Common myeloid progenitor, CD34-positive (primary cell): ENCODE results near the gene GOLGA8B.
"Not testable (repeated sequence)": the region's sequence is repeated elsewhere in the genome, so short reads cannot be mapped to it uniquely, and the experiment has no call there.

ENCODE experiments used
- CTCF ChIA-PET: fragments of 350-600 bp; sonication (Branson Sonifier 250); formaldehyde crosslinking; loops from one replicate; lab custom pipeline; 2021; ENCODE audit warnings: antibody characterized with exemption; lab: Charles Lee
- POLR2A ChIA-PET: fragments of 350-600 bp; sonication (Branson Sonifier 250); formaldehyde crosslinking; loops from one replicate; lab custom pipeline; 2021; ENCODE audit warnings: antibody characterized with exemption; lab: Charles Lee
- DNase-seq, 3 donors: peaks; one replicate each; pipeline versions ENCODE4 v3.0.0 to v3.0.0-alpha.2; 2013
- H3K27ac ChIP-seq, 2 experiments: 1 replicate in 1 of 2; 2 replicates in 1 of 2; pipeline ENCODE4 v1.7.0; 2013; ENCODE audit warnings: inconsistent platforms in 2 of 2, low read length in 2 of 2, mild to moderate bottlenecking in 2 of 2, low read depth in 1 of 2, moderate library complexity in 1 of 2; ENCODE audit not compliant: severe bottlenecking in 2 of 2, insufficient read depth in 1 of 2, poor library complexity in 1 of 2
- H3K27me3 ChIP-seq, 5 experiments: replicated peaks in 2 of 5; 1 replicate in 3 of 5; 2 replicates in 2 of 5; pipeline versions ENCODE4 v1.6.1 to v1.7.0; 2013; ENCODE audit warnings: low read length in 4 of 5, mild to moderate bottlenecking in 2 of 5, moderate library complexity in 2 of 5, inconsistent platforms in 1 of 5; ENCODE audit not compliant: insufficient read depth in 5 of 5, control insufficient read depth in 4 of 5
- H3K36me3 ChIP-seq, 4 experiments: 1 replicate in 2 of 4; 2 replicates in 2 of 4; pipeline versions ENCODE4 v1.6.1 to v1.7.0; 2013; ENCODE audit warnings: low read length in 3 of 4, control low read depth in 1 of 4, mild to moderate bottlenecking in 1 of 4; ENCODE audit not compliant: control insufficient read depth in 4 of 4, insufficient read depth in 4 of 4
- H3K4me1 ChIP-seq, 4 experiments: 1 replicate in 3 of 4; 2 replicates in 1 of 4; pipeline versions ENCODE4 v1.6.1 to v1.7.1; 2013; ENCODE audit warnings: low read length in 3 of 4, mild to moderate bottlenecking in 3 of 4, control low read depth in 1 of 4, inconsistent platforms in 1 of 4, moderate library complexity in 1 of 4; ENCODE audit not compliant: control insufficient read depth in 4 of 4, insufficient read depth in 4 of 4; ENCODE audit errors: control extremely low read depth in 1 of 4
- H3K4me3 ChIP-seq, 7 experiments: 1 replicate in 4 of 7; 2 replicates in 3 of 7; pipeline versions ENCODE4 v1.5.1 to v1.7.0; 2013; ENCODE audit warnings: mild to moderate bottlenecking in 7 of 7, low read length in 6 of 7, moderate library complexity in 6 of 7, inconsistent platforms in 2 of 7, low read depth in 2 of 7, control low read depth in 1 of 7; ENCODE audit not compliant: insufficient read depth in 4 of 7, control insufficient read depth in 1 of 7; ENCODE audit errors: extremely low read depth in 1 of 7
- H3K9me3 ChIP-seq, 5 experiments: 1 replicate in 4 of 5; 2 replicates in 1 of 5; pipeline versions ENCODE4 v1.6.1 to v1.7.1; 2013; ENCODE audit warnings: low read length in 4 of 5, mild to moderate bottlenecking in 2 of 5, inconsistent platforms in 1 of 5, low read depth in 1 of 5, moderate library complexity in 1 of 5; ENCODE audit not compliant: control insufficient read depth in 4 of 5, insufficient read depth in 2 of 5; ENCODE audit errors: control extremely low read depth in 1 of 5
- WGBS: methylation state at CpG from one replicate; pipeline ENCODE4 v1.1.5; 2013; ENCODE audit not compliant: insufficient coverage; 5-methylcytosine and 5-hydroxymethylcytosine counted together

The GOLGA8B gene

GRCh38 chr15:34584996-34585395 lies 1.5 kb upstream of the GOLGA8B start:
- H3K4me3 ChIP-seq: no peak overlapping the region
- CTCF ChIA-PET: interaction anchor here (1.4 kb wide), 1 partner anchor 475 kb away, joined by 3 read pairs; no protein-coding TSS in a partner anchor

DNA sequence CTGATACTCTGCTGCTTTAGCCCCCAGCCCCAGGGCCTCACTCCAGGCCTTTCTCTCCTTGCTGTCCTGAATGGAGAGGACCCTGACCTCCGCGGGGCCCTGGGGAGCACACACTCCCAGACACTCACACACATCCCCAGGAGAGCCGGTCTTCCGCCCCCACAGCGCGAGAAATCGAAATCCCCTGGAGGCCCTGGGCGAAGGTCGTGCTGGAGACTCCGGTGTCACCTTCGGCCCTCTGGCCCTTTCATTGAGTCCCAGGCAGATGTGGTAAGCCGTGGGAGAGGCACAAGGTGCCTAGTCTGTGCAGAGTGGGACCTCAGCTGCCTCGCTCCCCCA lies 848 bp upstream of the GOLGA8B start:
- DNase-seq: no peak
- Histone ChIP-seq H3K9me3 (no peaks in the 10 kb centered on the region), H3K27me3 (peaks cover 0 to 7% (median 0%) of the 10 kb centered on the region in 5 experiments), H3K27ac (no peak overlapping the region), H3K36me3 (peaks cover 0 to 2% (median 0%) of the 10 kb centered on the region in 4 experiments), H3K4me1 (peaks cover 0 to 28% (median 19%) of the 10 kb centered on the region in 4 experiments), H3K4me3 (peak overlapping the region; percentile 60 to 87 (median 80))
- ChIA-PET POLR2A (no interaction called here), CTCF (interaction anchor here (1.4 kb wide), 1 partner anchor 474 kb away, joined by 3 read pairs; no protein-coding TSS in a partner anchor)
- WGBS: 95% methylated on average over 10 of the region's 13 CpGs

More at GRCh38 chr15:34584996-34585395, 1.5 kb upstream of the GOLGA8B start:
- no peak for DNase-seq
- H3K36me3 ChIP-seq: peaks cover 0 to 2% (median 0%) of the 10 kb centered on the region in 4 experiments
- POLR2A ChIA-PET: no interaction called here
- no peaks in the 10 kb centered on the region for H3K9me3 ChIP-seq
- peaks cover 0 to 28% (median 19%) of the 10 kb centered on the region in 4 experiments for H3K4me1 ChIP-seq
- no peak overlapping the region for H3K27ac ChIP-seq
- WGBS: 89% methylated on average over 7 of the region's 7 CpGs
- peaks cover 0 to 7% (median 0%) of the 10 kb centered on the region in 5 experiments for H3K27me3 ChIP-seq

DNA sequence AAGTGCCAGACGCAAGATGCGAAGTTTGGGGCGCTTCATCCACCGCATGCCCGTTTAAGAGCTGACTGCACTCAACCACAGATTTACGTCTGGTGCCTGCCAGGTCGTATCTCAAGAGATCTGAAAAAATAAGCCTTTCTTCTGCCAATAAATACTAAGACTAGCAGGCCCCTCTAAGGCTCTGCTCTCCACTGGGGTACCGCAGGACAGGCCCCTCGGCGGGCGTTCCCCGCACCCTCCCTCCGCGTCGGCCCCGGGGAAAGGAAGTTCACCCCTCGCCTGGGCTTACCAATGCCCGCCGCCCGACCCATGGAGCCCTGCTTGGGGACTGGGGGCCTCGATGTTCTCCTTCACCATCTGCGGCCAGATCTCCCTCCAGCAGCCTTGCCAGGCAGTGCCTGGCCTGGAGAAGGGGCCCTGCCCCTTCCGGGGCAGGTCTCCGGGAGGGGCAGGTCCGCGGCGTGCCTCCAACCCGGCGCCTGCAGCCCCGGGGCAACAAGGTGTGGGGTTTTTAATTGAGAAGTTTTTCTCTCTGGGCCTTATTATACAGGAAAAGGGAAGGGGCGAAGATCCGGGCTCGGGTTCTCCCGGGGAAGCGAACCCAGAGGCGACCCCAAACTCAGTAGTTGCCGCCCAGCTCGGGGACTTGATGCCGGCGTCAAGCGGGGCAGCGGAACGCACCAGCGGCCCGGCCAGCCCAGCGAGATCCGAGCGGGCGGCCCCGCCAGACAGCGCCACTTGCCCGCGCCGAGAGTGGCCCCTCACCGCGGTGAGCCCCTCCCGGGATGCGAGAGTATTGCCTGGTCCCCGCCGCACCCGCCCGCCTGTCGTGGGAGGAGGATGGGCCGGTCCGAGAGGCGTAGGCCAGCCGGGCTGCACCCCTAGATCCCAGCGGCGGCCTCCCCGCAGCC lies 735 bp downstream of the GOLGA8B start:
- CTCF ChIA-PET: interaction anchor here (1.1 kb wide), 2 partner anchors 63 to 216 kb away, joined by 3 to 6 read pairs; partner anchors contain the start of gene LPCAT4
- Histone ChIP-seq H3K4me3 (peak overlapping the region; percentile 60 to 87 (median 80)), H3K27me3 (peaks cover 0 to 7% (median 0%) of the 10 kb centered on the region in 5 experiments), H3K27ac (peak overlapping the region in 1 of 2 experiments; percentile 49), H3K4me1 (peaks cover 0 to 28% (median 19%) of the 10 kb centered on the region in 4 experiments), H3K9me3 (no peaks in the 10 kb centered on the region), H3K36me3 (peaks cover 0 to 2% (median 0%) of the 10 kb centered on the region in 4 experiments)
- WGBS: under 1% methylated on average over 51 of the region's 70 CpGs
- POLR2A ChIA-PET: no interaction called here
- DNase-seq: peak in 2 of 3 donors; percentile 60 to 76

- Histone ChIP-seq H3K4me1 (peaks cover 0 to 28% (median 19%) of the 10 kb centered on the region in 4 experiments), H3K4me3 (peak overlapping the region in 6 of 7 experiments; percentile 60 to 87 (median 82)), H3K27ac (peak overlapping the region in 1 of 2 experiments; percentile 49)
- H3K36me3 ChIP-seq, POLR2A ChIA-PET, DNase-seq, H3K9me3 ChIP-seq, H3K27me3 ChIP-seq: not testable (repeated sequence)
- WGBS: 79% methylated on average over 5 of the region's 15 CpGs
- CTCF ChIA-PET: interaction anchor here (1.1 kb wide), 1 partner anchor 21 kb away, joined by 3 read pairs; no protein-coding TSS in a partner anchor
Measured at GRCh38 chr15:34581687-34582460, 1.6 kb downstream of the GOLGA8B start.

- CTCF ChIA-PET: interaction anchor here (1.1 kb wide), 1 partner anchor 22 kb away, joined by 3 read pairs; no protein-coding TSS in a partner anchor
- 100% methylated on average over 4 of the region's 9 CpGs for WGBS
- Histone ChIP-seq H3K27ac (no peak overlapping the region), H3K36me3 (peaks cover 0 to 2% (median 0%) of the 10 kb centered on the region in 4 experiments), H3K9me3 (no peaks in the 10 kb centered on the region), H3K27me3 (peaks cover 0 to 7% (median 0%) of the 10 kb centered on the region in 5 experiments), H3K4me1 (peaks cover 0 to 28% (median 19%) of the 10 kb centered on the region in 4 experiments), H3K4me3 (no peak overlapping the region)
- POLR2A ChIA-PET: interaction anchor here (0.6 kb wide), 1 partner anchor 79 kb away, joined by 3 read pairs; no protein-coding TSS in a partner anchor
- DNase-seq: no peak
Measured at GRCh38 chr15:34581043-34581365, 2.4 kb downstream of the GOLGA8B start.

DNA sequence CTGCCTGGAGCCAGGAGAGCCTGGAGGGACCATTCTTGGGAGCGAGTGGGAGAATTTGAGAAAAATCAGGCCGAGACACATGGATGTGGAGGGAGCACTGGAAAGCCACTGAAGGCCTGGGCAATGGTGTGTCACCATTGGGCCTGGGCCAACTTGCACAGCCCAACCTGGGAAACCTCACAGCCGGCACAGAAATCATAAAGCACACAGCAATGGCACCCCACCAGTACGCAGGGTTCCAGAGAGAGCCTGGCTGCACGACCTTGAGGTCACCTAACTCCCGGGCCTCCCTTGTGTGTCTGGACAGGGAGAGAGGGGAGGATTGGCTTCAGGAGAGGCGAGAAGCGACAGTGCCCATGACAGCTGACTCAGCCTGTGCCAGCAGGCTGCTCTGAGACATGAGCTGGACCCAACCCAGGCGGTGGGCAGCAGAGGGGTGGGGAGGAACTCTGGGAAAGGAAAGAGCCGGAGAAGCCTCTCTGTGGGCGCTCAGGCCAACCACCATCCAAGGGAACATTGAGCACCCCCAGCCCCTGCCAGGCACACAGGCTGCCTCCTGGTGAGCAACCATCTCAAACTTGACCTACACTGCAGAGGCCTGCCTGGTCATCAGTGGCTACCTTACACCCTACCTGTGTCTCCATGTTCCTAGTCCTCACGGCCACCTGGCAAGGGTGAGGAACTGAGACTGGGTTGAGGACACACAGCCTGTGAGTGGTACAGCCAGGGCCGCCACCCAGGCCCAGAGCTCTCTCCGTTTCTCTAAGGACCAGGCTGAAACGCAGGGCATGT lies 3.0 kb downstream of the GOLGA8B start:
- 96% methylated on average over 11 of the region's 15 CpGs for WGBS
- POLR2A ChIA-PET: interaction anchor here (0.6 kb wide), 1 partner anchor 79 kb away, joined by 3 read pairs; no protein-coding TSS in a partner anchor

More for the DNA sequence above, 3.0 kb downstream of the GOLGA8B start:
- peaks cover 0 to 28% (median 19%) of the 10 kb centered on the region in 4 experiments for H3K4me1 ChIP-seq
- H3K27me3 ChIP-seq, H3K9me3 ChIP-seq, H3K4me3 ChIP-seq, DNase-seq, H3K27ac ChIP-seq, H3K36me3 ChIP-seq: not testable (repeated sequence)
- CTCF ChIA-PET: interaction anchor here (1.1 kb wide), 1 partner anchor 22 kb away, joined by 3 read pairs; no protein-coding TSS in a partner anchor
